Testis (tissue), 3 donors: Measurements from ENCODE around the gene NOXO1. TPM values are rescaled to one million over a fixed set of nuclear protein-coding genes. Genes with fewer than 3 reads are reported as not detected.

Experiments
- DNase-seq: peaks from one replicate; pipeline ENCODE4 v3.0.0-alpha.2; 2019
- H3K27ac ChIP-seq, 2 donors: fragments of 200-600 bp; sonication (generic); one replicate each; pipeline ENCODE4 v1.5.1; 2019
- H3K27me3 ChIP-seq: fragments of 200-600 bp; sonication (generic); one replicate; pipeline ENCODE4 v1.5.1; 2019
- H3K36me3 ChIP-seq: fragments of 200-600 bp; sonication (generic); one replicate; pipeline ENCODE4 v1.5.1; 2017; ENCODE audit warnings: low read depth; ENCODE audit errors: missing control alignments
- H3K4me1 ChIP-seq: fragments of 200-600 bp; sonication (generic); one replicate; pipeline ENCODE4 v1.5.1; 2019
- H3K4me3 ChIP-seq, 2 donors: fragments of 200-600 bp; sonication (generic); one replicate each; pipeline ENCODE4 v1.5.1; 2017 to 2019
- H3K9me3 ChIP-seq: fragments of 200-600 bp; sonication (generic); one replicate; pipeline ENCODE4 v1.5.1; 2017
- POLR2A ChIP-seq: fragments of 450-650 bp; IDR thresholded peaks from one replicate; pipeline ENCODE4 v1.6.1; 2017; ENCODE audit warnings: antibody characterized with exemption, mild to moderate bottlenecking, moderate library complexity
- WGBS, 2 donors: methylation state at CpG; one replicate each; pipeline ENCODE4 v1.1.5; 2018; 5-methylcytosine and 5-hydroxymethylcytosine counted together
- intact Hi-C: fragments of 100-400 bp; cut with DNase I; formaldehyde crosslinking; loops from one replicate; pipeline ENCODE4 v1.15.1; 2023; ENCODE audit warnings: low total_unique reads
- polyA plus RNA-seq: library from polyadenylated mRNA; stranded (reverse); fragments of 350-450 nt; fragmentation: Illumina TruSeq; extraction: RNeasy Lipid Tissue Mini Kit (QIAGEN cat#74804); gene quantifications from one replicate; pipeline ENCODE4 v1.2.3, GENCODE V29; 2014; ENCODE audit warnings: low read depth, low replicate concordance; ENCODE audit not compliant: insufficient read depth
- total RNA-seq, 2 donors: library from RNA; depleted of rRNA; stranded (reverse); fragments of >200 nt; gene quantifications; one replicate each; pipeline ENCODE4 v1.2.3, GENCODE V29; 2016
- TF ChIP-seq, protein P1 (sequence below), 3 experiments: fragments of 450-650 bp in 2 of 3; fragments of 200-600 bp in 1 of 3; sonication (generic) in 1 of 3; IDR thresholded peaks; one replicate each; pipeline ENCODE4 v1.5.1; 2016 to 2019; ENCODE audit warnings: antibody characterized with exemption in 3 of 3, mild to moderate bottlenecking in 2 of 3, moderate library complexity in 1 of 3

Gene NOXO1
- total and polyA plus RNA-seq, 3 donors from 2014 or later = 3.7 to 7.6 (median 4.8) TPM

DNA sequence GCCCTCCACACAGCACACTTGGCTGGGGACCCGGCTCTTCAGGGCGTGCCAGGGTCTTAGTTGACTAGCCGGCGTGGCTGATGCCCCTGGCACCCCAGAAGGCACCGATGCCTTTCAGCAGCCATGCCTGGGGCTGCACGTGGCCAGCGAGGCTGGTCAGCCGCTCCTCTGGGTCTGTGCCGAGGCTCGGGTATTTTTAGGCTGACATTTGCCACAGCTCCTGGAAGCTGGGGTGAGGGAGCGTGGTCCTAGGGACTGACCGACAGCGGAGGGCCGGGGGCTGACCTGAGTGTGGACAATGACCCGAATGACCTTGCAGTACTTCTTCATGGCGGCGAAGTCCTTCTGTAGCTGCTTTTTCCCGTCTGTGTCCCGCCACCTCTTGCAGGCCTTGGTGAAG is 30.7 kb downstream of the NOXO1 start:
- Histone ChIP-seq H3K27me3 (no peaks in the 10 kb centered on the region), H3K36me3 (no peaks in the 10 kb centered on the region), H3K9me3 (no peaks in the 10 kb centered on the region), H3K27ac (no peak overlapping the region), H3K4me1 (no peaks in the 10 kb centered on the region), H3K4me3 (no peak overlapping the region)
- TF ChIP-seq POLR2A = no peak
- TF ChIP-seq, protein P1, sequence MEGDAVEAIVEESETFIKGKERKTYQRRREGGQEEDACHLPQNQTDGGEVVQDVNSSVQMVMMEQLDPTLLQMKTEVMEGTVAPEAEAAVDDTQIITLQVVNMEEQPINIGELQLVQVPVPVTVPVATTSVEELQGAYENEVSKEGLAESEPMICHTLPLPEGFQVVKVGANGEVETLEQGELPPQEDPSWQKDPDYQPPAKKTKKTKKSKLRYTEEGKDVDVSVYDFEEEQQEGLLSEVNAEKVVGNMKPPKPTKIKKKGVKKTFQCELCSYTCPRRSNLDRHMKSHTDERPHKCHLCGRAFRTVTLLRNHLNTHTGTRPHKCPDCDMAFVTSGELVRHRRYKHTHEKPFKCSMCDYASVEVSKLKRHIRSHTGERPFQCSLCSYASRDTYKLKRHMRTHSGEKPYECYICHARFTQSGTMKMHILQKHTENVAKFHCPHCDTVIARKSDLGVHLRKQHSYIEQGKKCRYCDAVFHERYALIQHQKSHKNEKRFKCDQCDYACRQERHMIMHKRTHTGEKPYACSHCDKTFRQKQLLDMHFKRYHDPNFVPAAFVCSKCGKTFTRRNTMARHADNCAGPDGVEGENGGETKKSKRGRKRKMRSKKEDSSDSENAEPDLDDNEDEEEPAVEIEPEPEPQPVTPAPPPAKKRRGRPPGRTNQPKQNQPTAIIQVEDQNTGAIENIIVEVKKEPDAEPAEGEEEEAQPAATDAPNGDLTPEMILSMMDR (IDR thresholded peaks at IDR 0.05) = no peak
- intact Hi-C loops = no loop called here
- DNase-seq = no peak
- 80 to 86% methylated on average over 2 to 19 of the region's 19 CpGs for WGBS, 2 donors

DNA sequence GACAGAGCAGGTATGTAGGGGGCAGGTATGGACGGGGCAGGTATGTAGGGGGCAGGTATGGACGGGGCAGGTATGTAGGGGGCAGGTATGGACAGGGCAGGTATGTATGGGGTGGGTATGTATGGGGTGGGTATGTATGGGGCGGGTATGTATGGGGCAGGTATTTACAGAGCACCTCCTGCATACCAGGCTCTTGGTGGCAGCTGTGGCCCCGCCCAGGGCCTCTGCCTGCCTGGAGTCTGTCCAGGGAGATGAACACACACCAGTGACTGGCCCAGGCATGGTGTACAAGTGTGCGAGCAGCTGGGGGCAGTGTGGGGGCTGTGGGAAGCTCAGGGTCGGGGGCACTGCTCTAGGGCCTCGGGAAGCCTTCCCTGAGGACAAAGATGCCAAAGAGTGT is 31.2 kb downstream of the NOXO1 start:
- intact Hi-C loops = no loop called here
- DNase-seq = no peak
- Histone ChIP-seq H3K27me3 (no peaks in the 10 kb centered on the region), H3K4me3 (no peak overlapping the region), H3K9me3 (no peaks in the 10 kb centered on the region), H3K4me1 (no peaks in the 10 kb centered on the region), H3K27ac (no peak overlapping the region), H3K36me3 (no peaks in the 10 kb centered on the region)
- no peak for TF ChIP-seq POLR2A
- TF ChIP-seq, protein P1 (IDR thresholded peaks at IDR 0.05) = no peak
- WGBS, 2 donors = 69 to 73% methylated on average over 7 of the region's 7 CpGs

DNA sequence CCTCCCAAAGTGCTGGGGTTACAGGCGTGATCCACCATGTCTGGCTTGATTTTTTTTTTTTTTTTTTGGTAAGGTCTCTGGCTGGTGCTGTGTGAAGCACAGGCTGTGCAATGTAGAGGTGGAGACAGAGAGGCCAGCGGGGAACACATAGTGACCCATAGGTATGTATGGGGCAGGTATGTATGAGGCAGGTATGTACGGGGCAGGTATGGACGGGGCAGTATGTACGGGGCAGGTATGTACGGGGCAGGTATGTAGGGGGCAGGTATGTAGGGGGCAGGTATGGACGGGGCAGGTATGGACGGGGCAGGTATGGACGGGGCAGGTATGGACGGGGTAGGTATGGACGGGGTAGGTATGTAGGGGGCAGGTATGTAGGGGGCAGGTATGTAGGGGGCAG is 31.8 kb downstream of the NOXO1 start:
- 91 to 94% methylated on average over 11 of the region's 11 CpGs for WGBS, 2 donors

GRCh38 chr16:1947369-1947670 is 33.9 kb downstream of the NOXO1 start:
- H3K27me3 ChIP-seq = no peaks in the 10 kb centered on the region
- H3K9me3 ChIP-seq = no peaks in the 10 kb centered on the region
- WGBS, 2 donors = 85 to 86% methylated on average over 9 of the region's 9 CpGs
- no peak overlapping the region for H3K4me3 ChIP-seq
- intact Hi-C loops = no loop called here
- DNase-seq = no peak
- H3K36me3 ChIP-seq = no peaks in the 10 kb centered on the region
- no peak overlapping the region for H3K27ac ChIP-seq
- H3K4me1 ChIP-seq = peaks cover 8% of the 10 kb centered on the region
- TF ChIP-seq POLR2A = no peak
- TF ChIP-seq, protein P1 (IDR thresholded peaks at IDR 0.05) = no peak

More for the DNA sequence above, 31.8 kb downstream of the NOXO1 start:
- Histone ChIP-seq H3K27me3 (no peaks in the 10 kb centered on the region), H3K4me1 (no peaks in the 10 kb centered on the region), H3K4me3 (no peak overlapping the region), H3K9me3 (no peaks in the 10 kb centered on the region), H3K27ac (no peak overlapping the region), H3K36me3 (no peaks in the 10 kb centered on the region)
- TF ChIP-seq POLR2A = no peak
- TF ChIP-seq, protein P1 (IDR thresholded peaks at IDR 0.05) = no peak
- no peak for DNase-seq
- intact Hi-C loops = no loop called here

DNA sequence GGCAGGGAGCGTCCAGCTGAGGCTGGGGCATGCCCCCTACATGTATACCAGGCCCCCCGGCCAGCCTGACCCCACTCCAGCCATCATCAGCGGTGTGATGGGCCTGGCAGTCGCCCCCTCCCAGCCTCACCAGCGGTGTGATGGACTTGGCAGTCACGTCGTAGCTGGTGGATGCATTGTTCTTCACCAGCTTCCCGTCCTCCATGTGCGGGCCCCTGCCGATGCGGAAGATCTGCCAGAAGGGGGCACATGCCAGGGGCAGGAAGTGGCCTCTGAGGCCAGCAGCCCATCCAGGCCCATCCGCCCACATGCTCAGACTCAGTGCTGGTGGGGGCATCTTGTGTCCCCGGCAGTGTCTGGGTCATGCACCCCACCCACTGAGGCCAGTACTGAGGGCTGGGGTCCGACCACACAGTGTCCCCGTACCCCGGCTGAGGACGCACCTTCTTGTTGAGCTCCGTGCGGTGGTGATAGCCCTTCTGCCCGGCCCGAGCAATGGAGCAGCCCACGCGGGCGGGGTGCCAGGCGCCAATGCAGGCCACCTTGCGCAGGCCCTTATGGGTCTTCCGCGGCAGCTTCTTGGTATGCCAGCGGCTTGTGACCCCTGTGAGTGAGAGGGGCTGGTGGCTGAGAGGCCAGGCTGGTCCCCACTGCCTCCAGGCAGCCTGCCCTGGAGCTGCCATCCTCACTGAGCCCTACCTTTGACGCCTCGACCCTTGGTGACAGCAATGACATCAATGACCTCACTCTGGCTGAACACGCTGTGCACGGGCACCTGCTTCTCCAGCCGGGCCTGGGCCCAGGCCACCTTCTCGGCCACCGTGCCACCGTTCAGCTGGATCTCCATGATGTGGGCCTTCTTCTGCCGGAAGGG is 34.5 kb downstream of the NOXO1 start:
- Histone ChIP-seq H3K4me3 (no peak overlapping the region), H3K27ac (no peak overlapping the region), H3K4me1 (peaks cover 14% of the 10 kb centered on the region), H3K27me3 (no peaks in the 10 kb centered on the region), H3K9me3 (no peaks in the 10 kb centered on the region), H3K36me3 (no peaks in the 10 kb centered on the region)
- no peak for DNase-seq
- 80 to 89% methylated on average over 14 to 35 of the region's 38 CpGs for WGBS, 2 donors
- TF ChIP-seq, protein P1 (IDR thresholded peaks at IDR 0.05) = no peak
- TF ChIP-seq POLR2A = no peak
- intact Hi-C loops = no loop called here
